ENCODE results near the gene ZBED5.
"Not testable (repeated sequence)": the region's sequence is repeated elsewhere in the genome, so short reads cannot be mapped to it uniquely, and the experiment has no call there.

The ZBED5 gene

DNA sequence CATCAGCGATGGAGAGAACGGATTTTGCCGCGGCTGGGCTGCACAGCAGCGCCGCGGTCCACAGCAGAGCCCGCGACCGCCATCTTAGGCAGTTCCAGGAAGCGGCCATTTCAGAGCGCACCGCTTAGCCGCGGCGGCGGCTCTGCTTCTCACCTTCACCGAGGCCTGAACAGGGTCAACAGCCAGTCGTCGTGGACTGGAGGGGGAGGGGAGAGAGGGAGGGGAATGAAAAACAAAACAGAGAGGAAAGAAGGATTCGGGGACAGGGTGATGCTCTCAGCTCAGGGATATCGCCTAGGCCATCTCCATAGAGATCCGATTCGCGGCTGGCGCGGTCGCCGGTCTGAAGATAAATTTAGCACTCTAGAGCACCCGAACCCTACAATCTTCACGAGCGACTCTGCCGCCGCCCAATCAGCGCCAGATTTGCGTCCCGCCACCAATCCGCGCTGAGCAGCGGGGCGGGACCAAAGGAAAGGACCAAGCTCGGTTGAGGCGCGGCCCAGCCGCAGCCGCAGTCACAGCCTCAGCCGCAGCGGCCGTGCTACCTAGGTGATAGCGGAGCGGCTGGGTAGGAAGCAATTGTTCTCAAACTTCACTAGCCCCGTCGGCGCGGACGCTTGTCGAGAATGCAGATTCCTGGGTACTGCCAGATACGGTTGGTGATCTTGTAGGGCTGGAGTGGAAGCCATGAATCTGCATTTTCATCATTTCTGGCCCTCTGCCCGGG lies at the start of gene ZBED5:
Gene ZBED5, minus strand, starts transcription at position 345 of the 730 bp plus-strand sequence. CDS start 3,108 bp downstream, outside the sequence.
- DNase-seq (ENCODE audit: low spot score): peak; percentile 95
- FAIRE-seq: no peak

- no peak for DNase-seq (ENCODE audit: low spot score)
- no peak for FAIRE-seq
Observed at GRCh38 chr11:10906521-10906920, 48.7 kb upstream of the ZBED5 start.

GRCh38 chr11:10902301-10903063 lies 44.6 kb upstream of the ZBED5 start:
- no peak for DNase-seq (ENCODE audit: low spot score)
- FAIRE-seq: no peak

DNA sequence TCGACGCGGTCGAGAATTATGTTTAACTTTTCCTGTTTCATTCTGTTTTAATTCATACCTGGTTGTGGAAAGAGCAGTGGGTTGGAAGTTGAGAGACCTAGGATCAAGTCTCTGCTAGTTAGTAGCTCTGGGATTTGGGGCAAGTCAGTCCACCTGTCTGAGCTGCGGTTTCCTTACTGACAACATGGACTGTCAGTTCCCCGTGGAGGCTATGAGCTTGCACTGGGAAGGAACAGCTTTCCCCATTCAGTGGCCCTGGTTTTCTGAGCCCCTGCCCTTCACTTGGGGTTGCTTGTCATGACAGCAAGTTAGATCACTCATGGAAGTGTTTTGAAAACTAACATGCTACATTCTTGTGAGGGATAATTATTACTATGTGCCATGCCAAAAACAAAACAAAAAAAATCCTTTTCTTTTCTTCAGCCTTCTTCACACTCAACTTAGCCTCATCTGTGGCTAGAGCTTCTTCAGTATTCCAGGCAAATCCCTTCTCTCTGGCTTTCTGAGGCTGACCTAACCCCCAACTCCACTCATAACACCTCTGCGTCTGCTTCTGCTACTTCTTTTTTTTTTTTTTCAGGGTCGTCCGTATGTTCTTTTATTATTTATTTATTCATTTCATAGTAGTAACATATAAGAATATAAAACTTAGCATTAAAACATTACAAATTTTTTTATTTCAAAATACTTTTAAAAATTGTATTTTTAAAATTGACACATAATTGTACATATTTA lies 43.0 kb upstream of the ZBED5 start:
- no peak for FAIRE-seq

GRCh38 chr11:10899121-10899830 lies 41.4 kb upstream of the ZBED5 start:
- FAIRE-seq (peak; percentile 53), DNase-seq (ENCODE audit: low spot score) (no peak)

More for the DNA sequence above, 43.0 kb upstream of the ZBED5 start:
- peak; percentile 39 for DNase-seq (ENCODE audit: low spot score)

DNA sequence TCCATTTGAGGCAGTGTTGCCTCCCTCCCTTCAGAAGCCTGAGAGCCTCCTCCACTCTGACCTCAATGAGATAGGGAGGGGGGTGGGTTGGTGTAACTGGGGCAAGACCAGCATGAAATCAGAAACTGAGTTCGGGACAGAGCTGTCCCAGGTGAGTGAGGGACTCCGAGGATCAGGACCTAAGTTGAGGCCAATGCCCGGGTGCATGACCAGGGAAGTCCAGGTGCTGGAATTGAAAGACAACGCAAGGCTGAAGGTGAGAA lies 40.8 kb upstream of the ZBED5 start:
- DNase-seq (ENCODE audit: low spot score): no peak
- no peak for FAIRE-seq

DNA sequence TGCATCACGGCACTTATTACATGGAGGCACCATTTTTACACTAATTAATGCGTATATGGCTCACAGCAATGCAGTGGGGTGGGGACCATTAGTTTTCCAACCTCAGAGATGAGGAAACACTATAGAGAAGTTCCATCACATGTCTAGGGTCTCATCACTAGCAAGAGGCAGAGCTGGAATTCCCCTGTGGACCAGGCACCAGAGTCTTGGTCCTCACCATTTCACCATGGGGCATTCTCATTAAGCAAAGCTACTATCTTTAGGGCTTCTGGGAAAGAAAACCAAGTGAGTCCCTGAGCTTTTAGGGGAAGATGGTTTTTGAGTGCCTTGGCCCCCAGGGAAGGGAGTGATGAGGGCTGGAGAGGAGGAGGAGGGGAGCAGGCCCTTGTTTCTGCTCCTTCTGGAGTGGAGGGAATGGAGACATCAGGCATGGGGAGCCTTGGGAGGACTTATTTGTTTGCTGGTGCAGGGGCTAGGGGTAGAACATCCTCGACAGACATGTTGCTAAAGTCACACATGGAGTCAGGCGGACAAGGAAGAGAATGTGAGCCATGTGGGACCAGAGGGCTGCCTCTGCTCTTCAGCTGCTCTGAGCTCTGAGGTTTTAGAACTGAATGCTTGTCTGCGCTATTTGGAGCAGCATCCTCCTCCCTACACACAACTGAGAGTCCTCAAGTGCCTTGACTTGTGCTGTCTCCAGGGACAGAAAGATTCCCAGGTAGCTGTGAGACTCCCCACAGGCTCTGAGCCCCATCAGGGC lies 40.3 kb upstream of the ZBED5 start:
- FAIRE-seq (no peak), DNase-seq (ENCODE audit: low spot score) (no peak)

GRCh38 chr11:10897150-10897549 lies 39.3 kb upstream of the ZBED5 start:
- DNase-seq (ENCODE audit: low spot score) (no peak), FAIRE-seq (no peak)

GRCh38 chr11:10896493-10896892 lies 38.6 kb upstream of the ZBED5 start:
- FAIRE-seq (no peak), DNase-seq (ENCODE audit: low spot score) (no peak)

- DNase-seq (ENCODE audit: low spot score) (no peak), FAIRE-seq (no peak)
Observed at GRCh38 chr11:10895285-10895684, 37.4 kb upstream of the ZBED5 start.

GRCh38 chr11:10894666-10895065 lies 36.8 kb upstream of the ZBED5 start:
- DNase-seq (ENCODE audit: low spot score) (no peak), FAIRE-seq (no peak)

- no peak for FAIRE-seq
Observed at GRCh38 chr11:10893714-10894151, 35.9 kb upstream of the ZBED5 start.

DNA sequence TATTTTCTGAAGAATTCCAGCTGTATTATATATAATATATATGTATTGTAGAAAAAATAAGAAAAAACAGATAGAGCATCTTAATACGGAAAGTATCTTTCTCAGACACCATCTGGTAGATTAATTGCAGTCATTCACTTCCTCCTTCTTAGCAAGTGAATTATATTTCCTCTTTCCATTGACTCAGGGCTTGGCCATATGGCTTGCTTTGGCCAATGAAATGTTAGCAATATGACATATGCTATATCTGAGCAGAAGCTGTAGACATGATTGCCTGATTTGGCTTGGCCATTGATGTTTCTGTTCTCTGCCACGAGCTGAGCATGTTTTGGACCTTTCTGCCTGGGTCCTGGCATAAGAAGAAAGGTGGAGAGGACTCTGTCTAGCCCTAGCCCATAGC lies 34.4 kb upstream of the ZBED5 start:
- no peak for DNase-seq (ENCODE audit: low spot score)
- FAIRE-seq: no peak

More at GRCh38 chr11:10893714-10894151, 35.9 kb upstream of the ZBED5 start:
- DNase-seq (ENCODE audit: low spot score): no peak

DNA sequence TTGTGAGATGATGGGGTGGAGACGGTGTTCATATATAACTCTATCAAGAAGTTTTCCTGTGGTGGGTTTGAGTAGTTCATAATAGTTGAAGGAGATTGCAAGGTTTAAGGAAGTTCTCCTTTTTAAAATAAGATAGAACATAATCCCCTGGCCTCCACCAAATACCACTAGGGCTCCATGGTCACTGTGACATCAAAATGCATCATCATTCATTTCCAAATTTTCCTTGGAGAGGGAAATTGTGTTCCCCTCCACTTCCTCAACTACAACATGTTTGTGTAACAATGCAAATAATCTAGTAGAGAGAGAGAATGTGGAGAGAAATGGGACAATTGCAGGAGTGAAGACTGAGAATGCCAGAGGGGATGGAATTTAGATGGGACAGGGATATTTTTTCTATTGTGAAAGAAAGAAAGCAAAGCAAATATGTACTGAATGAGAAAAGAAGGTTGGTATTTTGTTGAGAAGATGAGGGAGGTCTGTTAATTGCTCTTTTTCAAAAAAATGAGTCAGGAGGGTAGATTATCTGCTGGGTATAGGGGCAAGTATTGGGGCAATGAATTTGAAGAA lies 33.4 kb upstream of the ZBED5 start:
- DNase-seq (ENCODE audit: low spot score) (no peak), FAIRE-seq (no peak)

DNA sequence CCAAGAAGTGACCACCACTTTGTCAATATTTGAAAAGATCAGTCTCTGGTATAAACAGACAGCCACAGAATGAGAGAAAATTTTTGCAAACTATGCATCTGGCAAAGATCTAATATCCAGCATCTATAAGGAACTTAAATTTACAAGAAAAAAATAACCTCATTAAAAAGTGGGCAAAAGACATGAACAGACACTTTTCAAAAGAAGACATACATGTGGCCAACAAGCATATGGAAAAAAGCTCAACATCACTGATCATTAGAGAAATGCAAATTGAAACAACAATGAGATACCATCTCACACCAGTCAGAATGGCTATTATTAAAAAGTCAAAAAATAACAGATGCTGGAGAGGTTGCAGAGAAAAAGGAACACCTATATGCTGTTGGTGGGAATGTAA lies 32.2 kb upstream of the ZBED5 start:
- DNase-seq (ENCODE audit: low spot score); FAIRE-seq: not testable (repeated sequence)

DNA sequence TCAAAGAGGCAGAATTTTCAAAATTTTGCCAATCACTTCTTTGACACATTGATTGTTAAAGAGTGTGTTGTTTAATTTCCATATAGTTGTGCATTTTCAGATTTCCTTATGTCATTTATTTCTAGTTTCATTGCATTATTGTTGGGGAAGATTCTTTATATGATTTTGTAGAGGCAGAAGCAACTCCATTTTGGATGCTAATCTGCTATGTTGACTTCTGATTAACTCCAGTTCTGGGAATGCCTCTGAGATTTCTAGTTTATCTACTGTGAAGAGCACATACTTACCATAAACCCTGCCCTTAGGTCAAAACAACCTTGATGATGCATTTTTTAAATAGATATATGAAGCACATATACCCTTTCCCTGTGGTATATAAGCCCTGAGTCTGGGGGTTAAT lies 29.5 kb upstream of the ZBED5 start:
- no peak for FAIRE-seq
- no peak for DNase-seq (ENCODE audit: low spot score)

- FAIRE-seq (no peak), DNase-seq (ENCODE audit: low spot score) (no peak)
Observed at GRCh38 chr11:10886652-10887250, 28.9 kb upstream of the ZBED5 start.

- DNase-seq (ENCODE audit: low spot score) (no peak), FAIRE-seq (no peak)
Observed at GRCh38 chr11:10885703-10886363, 28.0 kb upstream of the ZBED5 start.

DNA sequence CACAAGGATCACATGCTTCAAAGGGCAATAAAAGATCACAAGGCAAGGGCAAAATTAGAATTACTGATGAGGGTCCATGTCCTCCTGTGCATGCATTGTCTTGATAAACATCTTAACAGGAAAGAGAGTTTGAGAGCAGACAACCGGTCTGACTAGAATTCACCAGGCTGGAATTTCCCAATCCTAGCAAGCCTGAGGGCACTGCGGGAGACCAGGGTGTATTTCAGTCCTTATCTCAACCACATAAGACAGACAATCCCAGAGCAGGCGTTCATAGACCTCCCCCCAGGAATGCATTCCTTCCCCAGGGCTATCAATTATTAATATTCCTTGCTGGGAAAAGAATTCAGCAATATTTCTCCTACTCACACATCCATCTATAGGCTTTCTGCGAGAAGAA lies 26.4 kb upstream of the ZBED5 start:
- FAIRE-seq; DNase-seq (ENCODE audit: low spot score): not testable (repeated sequence)

DNA sequence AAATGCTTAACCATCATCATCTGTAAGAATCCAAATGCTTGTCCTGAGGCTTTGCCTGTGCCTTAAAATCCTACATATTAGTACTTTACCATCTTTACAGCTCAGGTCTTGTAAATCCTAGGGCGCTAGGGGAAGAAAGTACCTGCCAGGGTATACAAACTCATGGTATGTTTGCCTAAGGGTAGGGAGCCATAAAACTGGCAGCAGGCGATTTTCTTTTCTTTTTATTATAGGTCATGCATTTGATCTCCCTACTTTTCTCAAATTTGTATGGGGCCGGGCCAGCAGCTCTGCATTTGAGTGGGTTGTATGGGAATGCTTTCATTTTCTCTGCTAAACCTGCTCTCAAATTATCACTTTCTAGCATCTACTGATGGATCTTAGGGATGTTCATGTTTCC lies 24.0 kb upstream of the ZBED5 start:
- no peak for FAIRE-seq
- DNase-seq (ENCODE audit: low spot score): no peak

All from urothelium cell line (cell line).